Stimulated activated CD8-positive, alpha-beta memory T cell treated with anti-CD3 and anti-CD28 coated beads, Interleukin-7, amount 100 ng/mL, for 24 hours (primary cell): Measurements from ENCODE around the gene DTNB.
"Not testable (repeated sequence)": the region's sequence is repeated elsewhere in the genome, so short reads cannot be mapped to it uniquely, and the experiment has no call there.

Experiments
- DNase-seq: peaks from one replicate; pipeline ENCODE4 v3.0.0-alpha.2; 2020; ENCODE audit warnings: low read depth

Gene DTNB

GRCh38 chr2:25587361-25587760, 86.0 kb downstream of the DTNB start:
- DNase-seq: no peak

- DNase-seq: no peak
Measured at GRCh38 chr2:25586726-25587144, 86.6 kb downstream of the DTNB start.

- no peak for DNase-seq
Measured at GRCh38 chr2:25585189-25585588, 88.2 kb downstream of the DTNB start.

GRCh38 chr2:25582077-25582830, 91.1 kb downstream of the DTNB start:
- DNase-seq: no peak

- no peak for DNase-seq
Measured at GRCh38 chr2:25576596-25576995, 96.8 kb downstream of the DTNB start.

GRCh38 chr2:25572638-25573037, 100.7 kb downstream of the DTNB start:
- no peak for DNase-seq

GRCh38 chr2:25570161-25570845, 103.1 kb downstream of the DTNB start:
- DNase-seq: no peak

GRCh38 chr2:25567406-25567805, 106.0 kb downstream of the DTNB start:
- DNase-seq: no peak

- no peak for DNase-seq
Measured at GRCh38 chr2:25566694-25567093, 106.7 kb downstream of the DTNB start.

- no peak for DNase-seq
Measured at GRCh38 chr2:25566094-25566493, 107.3 kb downstream of the DTNB start.

GRCh38 chr2:25561136-25561850, 112.1 kb downstream of the DTNB start:
- no peak for DNase-seq

- DNase-seq: no peak
Measured at GRCh38 chr2:25559148-25559547, 114.2 kb downstream of the DTNB start.

GRCh38 chr2:25558262-25558661, 115.1 kb downstream of the DTNB start:
- no peak for DNase-seq

- no peak for DNase-seq
Measured at GRCh38 chr2:25557179-25558036, 116.0 kb downstream of the DTNB start.

GRCh38 chr2:25552318-25552717, 121.1 kb downstream of the DTNB start:
- DNase-seq: no peak

- DNase-seq: no peak
Measured at GRCh38 chr2:25551316-25551715, 122.1 kb downstream of the DTNB start.

GRCh38 chr2:25549571-25549970, 123.8 kb downstream of the DTNB start:
- DNase-seq: not testable (repeated sequence)

- no peak for DNase-seq
Measured at GRCh38 chr2:25548601-25549000, 124.8 kb downstream of the DTNB start.

GRCh38 chr2:25546852-25547251, 126.5 kb downstream of the DTNB start:
- DNase-seq: no peak

GRCh38 chr2:25545899-25546298, 127.5 kb downstream of the DTNB start:
- DNase-seq: no peak

- no peak for DNase-seq
Measured at GRCh38 chr2:25544445-25544844, 128.9 kb downstream of the DTNB start.

GRCh38 chr2:25543939-25544338, 129.4 kb downstream of the DTNB start:
- no peak for DNase-seq
